SH-SY5Y (cell line): ENCODE measurements around the gene CYP4B1.

Source experiments
- GATA2 ChIP-seq: IDR thresholded peaks from 2 replicates; pipeline ENCODE4 v1.6.1; 2011; ENCODE audit warnings: mild to moderate bottlenecking, low read depth, low read length
- GATA3 ChIP-seq: IDR thresholded peaks from 2 replicates; pipeline ENCODE4 v1.6.1; 2011; ENCODE audit warnings: low read depth, mild to moderate bottlenecking, low read length, moderate library complexity

DNA sequence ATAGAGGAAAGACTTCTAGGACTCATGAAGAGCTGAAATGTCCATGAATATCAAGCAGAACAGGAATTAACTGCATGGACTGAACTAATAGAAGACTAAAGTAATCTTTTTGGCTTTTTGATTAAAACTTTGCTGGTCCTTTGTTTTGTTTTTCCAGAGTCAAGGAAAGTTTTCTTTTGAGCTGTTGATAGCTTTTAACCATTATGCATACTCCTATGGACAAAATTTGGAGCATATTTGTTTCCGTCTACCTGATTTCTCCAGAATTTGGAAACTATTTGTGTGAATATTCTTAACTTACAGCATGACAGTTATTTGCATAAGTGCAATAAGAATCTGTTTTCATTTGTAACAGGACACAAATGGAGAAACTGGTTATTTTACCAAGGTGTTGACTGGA is 24.5 kb upstream of the CYP4B1 start:
- TF ChIP-seq GATA3 (no peak), GATA2 (no peak)
